ENCODE measurements around the gene UMAD1. TPM values are rescaled to one million over a fixed set of nuclear protein-coding genes. Genes with fewer than 3 reads are reported as not detected.
A peak's percentile ranks its signal among the peaks of the same experiment; 100 is the strongest.

The UMAD1 gene
- total RNA-seq, 2 experiments from 2014 or later = 11.0 to 15.3 TPM

DNA sequence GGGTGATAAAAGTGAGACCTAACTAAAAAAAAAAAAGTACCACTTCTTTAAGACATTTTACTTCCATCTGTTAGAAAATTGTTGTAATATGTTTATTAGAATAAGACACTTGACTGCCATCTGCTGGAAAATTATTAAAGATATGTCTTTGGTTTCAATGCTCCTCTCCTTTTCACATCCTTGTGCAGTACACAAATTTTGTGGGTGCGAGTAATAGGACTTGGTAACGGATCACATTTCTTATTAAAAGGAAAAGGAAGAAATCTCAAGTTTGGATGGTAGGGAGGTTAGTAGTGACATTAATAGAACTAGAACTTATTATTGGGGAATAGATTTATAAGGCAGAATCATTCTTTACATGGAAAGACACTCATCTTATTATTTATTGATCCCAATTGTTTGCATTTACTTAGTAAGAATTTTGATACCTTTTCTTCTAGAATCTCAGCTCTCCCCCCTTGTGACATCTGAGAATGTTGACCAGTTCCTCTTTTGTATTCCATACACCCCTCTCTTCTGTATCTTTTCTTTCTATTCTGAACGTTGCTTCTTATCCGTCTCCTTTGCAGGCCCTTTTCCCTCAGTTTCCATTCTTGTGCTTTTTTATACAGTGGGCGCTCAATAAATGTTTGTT, 120.9 kb downstream of the UMAD1 start:
- H3K36me3 Mint-ChIP-seq (ENCODE audit: low read depth) = no peaks in the 10 kb centered on the region
- TF ChIP-seq, protein P1, sequence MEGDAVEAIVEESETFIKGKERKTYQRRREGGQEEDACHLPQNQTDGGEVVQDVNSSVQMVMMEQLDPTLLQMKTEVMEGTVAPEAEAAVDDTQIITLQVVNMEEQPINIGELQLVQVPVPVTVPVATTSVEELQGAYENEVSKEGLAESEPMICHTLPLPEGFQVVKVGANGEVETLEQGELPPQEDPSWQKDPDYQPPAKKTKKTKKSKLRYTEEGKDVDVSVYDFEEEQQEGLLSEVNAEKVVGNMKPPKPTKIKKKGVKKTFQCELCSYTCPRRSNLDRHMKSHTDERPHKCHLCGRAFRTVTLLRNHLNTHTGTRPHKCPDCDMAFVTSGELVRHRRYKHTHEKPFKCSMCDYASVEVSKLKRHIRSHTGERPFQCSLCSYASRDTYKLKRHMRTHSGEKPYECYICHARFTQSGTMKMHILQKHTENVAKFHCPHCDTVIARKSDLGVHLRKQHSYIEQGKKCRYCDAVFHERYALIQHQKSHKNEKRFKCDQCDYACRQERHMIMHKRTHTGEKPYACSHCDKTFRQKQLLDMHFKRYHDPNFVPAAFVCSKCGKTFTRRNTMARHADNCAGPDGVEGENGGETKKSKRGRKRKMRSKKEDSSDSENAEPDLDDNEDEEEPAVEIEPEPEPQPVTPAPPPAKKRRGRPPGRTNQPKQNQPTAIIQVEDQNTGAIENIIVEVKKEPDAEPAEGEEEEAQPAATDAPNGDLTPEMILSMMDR (IDR thresholded peaks at IDR 0.05) = peak; percentile 25
- Histone ChIP-seq H3K4me3 (ENCODE audit: low read length) (peak overlapping the region; percentile 55), H3K4me1 (ENCODE audit: insufficient read depth, low read length) (peaks cover 11% of the 10 kb centered on the region), H3K36me3 (ENCODE audit: insufficient read depth, low read length) (no peaks in the 10 kb centered on the region), H3K9me3 (ENCODE audit: control insufficient read depth in 1 of 2, insufficient read depth in 1 of 2, low read length in 2 of 2) (no peaks in the 10 kb centered on the region), H3K27ac (ENCODE audit: low read depth in 1 of 2, low read length in 2 of 2) (peak overlapping the region; percentile 31 to 39), H3K27me3 (ENCODE audit: control insufficient read depth in 1 of 2, insufficient read depth in 2 of 2, low read length in 2 of 2) (no peaks in the 10 kb centered on the region)
- POLR2A ChIA-PET = interaction anchor here (1.3 to 1.9 kb wide), 4 partner anchors 79 to 207 kb away, joined by 4 to 10 read pairs (median 6); partner anchors contain the start of genes GLCCI1 and UMAD1
- no peaks in the 10 kb centered on the region for H3K27me3 Mint-ChIP-seq
- ATAC-seq (ENCODE audit: poor library complexity) = peak; percentile 27
- no peaks in the 10 kb centered on the region for H3K9me3 Mint-ChIP-seq
- peak overlapping the region; percentile 99 for H3K27ac Mint-ChIP-seq
- CTCF ChIA-PET = interaction anchor here (0.7 to 2.2 kb wide), 3 partner anchors 22 to 191 kb away, joined by 3 to 9 read pairs (median 7); no protein-coding TSS in a partner anchor
- H3K4me1 Mint-ChIP-seq (ENCODE audit: low read depth) = peaks cover 51% of the 10 kb centered on the region
- H3K4me3 Mint-ChIP-seq = peak overlapping the region; percentile 94
- intact Hi-C loops (cut with DNase I, micrococcal nuclease) = loop anchor here (2.0 to 10.0 kb wide), 8 partner anchors 79 to 664 kb away; partner anchors contain the start of gene UMAD1 (in 1 of the 2)
- DNase-seq = peak in 3 of 14 experiments; percentile 62 to 75 (median 73)

- H3K36me3 Mint-ChIP-seq (ENCODE audit: low read depth) = no peaks in the 10 kb centered on the region
- Histone ChIP-seq H3K27me3 (ENCODE audit: control insufficient read depth in 1 of 2, insufficient read depth in 2 of 2, low read length in 2 of 2) (no peaks in the 10 kb centered on the region), H3K9me3 (ENCODE audit: control insufficient read depth in 1 of 2, insufficient read depth in 1 of 2, low read length in 2 of 2) (no peaks in the 10 kb centered on the region), H3K4me3 (ENCODE audit: low read length) (peak overlapping the region; percentile 55), H3K36me3 (ENCODE audit: insufficient read depth, low read length) (no peaks in the 10 kb centered on the region), H3K4me1 (ENCODE audit: insufficient read depth, low read length) (peaks cover 11% of the 10 kb centered on the region), H3K27ac (ENCODE audit: low read depth in 1 of 2, low read length in 2 of 2) (peak overlapping the region; percentile 31 to 39)
- H3K27me3 Mint-ChIP-seq = no peaks in the 10 kb centered on the region
- peak overlapping the region; percentile 99 for H3K27ac Mint-ChIP-seq
- DNase-seq (peak in 5 of 14 experiments; percentile 1 to 80 (median 64)), ATAC-seq (ENCODE audit: poor library complexity) (peak; percentile 77)
- peak overlapping the region; percentile 94 for H3K4me3 Mint-ChIP-seq
- H3K4me1 Mint-ChIP-seq (ENCODE audit: low read depth) = peaks cover 51% of the 10 kb centered on the region
- ChIA-PET POLR2A (interaction anchor here (1.3 to 1.9 kb wide), 3 partner anchors 80 to 206 kb away, joined by 4 to 6 read pairs (median 5); partner anchors contain the start of gene GLCCI1), CTCF (interaction anchor here (1.3 to 2.2 kb wide), 2 partner anchors 22 to 81 kb away, joined by 7 to 9 read pairs; no protein-coding TSS in a partner anchor)
- intact Hi-C loops (cut with DNase I, micrococcal nuclease) = loop anchor here (1.0 to 10.0 kb wide), 10 partner anchors 15 to 665 kb away; partner anchors contain the start of gene UMAD1 (in 1 of the 2)
- TF ChIP-seq, protein P1 (IDR thresholded peaks at IDR 0.05) = no peak
- no peaks in the 10 kb centered on the region for H3K9me3 Mint-ChIP-seq
These were observed 121.6 kb downstream of the UMAD1 start for GRCh38 chr7:7761974-7762779.

Measured in CD4-positive, alpha-beta T cell (primary cell).